CD4-positive, alpha-beta T cell (primary cell): ENCODE measurements around the gene OR5H14. TPM values are rescaled to one million over a fixed set of nuclear protein-coding genes. Genes with fewer than 3 reads are reported as not detected.

ENCODE experiments used
- ATAC-seq: fragments of 200-7000 bp; cut with Tn5 transposase; one replicate; pipeline ENCODE4 v1.10.0; 2022; ENCODE audit warnings: mild to moderate bottlenecking; ENCODE audit not compliant: poor library complexity
- CTCF ChIA-PET: fragments of 350-600 bp; sonication (Branson Sonifier 250); formaldehyde crosslinking; loops from one replicate; lab custom pipeline; 2021; ENCODE audit warnings: antibody characterized with exemption, inconsistent platforms; lab: Charles Lee
- POLR2A ChIA-PET: fragments of 350-600 bp; sonication (Branson Sonifier 250); formaldehyde crosslinking; loops from one replicate; lab custom pipeline; 2021; ENCODE audit warnings: antibody characterized with exemption, inconsistent platforms; lab: Charles Lee
- DNase-seq, 14 experiments: peaks; one replicate each; pipeline ENCODE4 v3.0.0-alpha.2; 2013 to 2020; ENCODE audit warnings: mixed read lengths in 2 of 14
- H3K27ac ChIP-seq, 2 donors: one replicate each; pipeline versions ENCODE4 v1.5.1 to v1.7.0; 2013; ENCODE audit warnings: low read length in 2 of 2, low read depth in 1 of 2, mild to moderate bottlenecking in 1 of 2
- H3K27me3 ChIP-seq, 2 experiments: 1 replicate in 1 of 2; 2 replicates in 1 of 2; pipeline versions ENCODE4 v1.6.1 to v1.7.0; 2013; ENCODE audit warnings: low read length in 2 of 2, control low read depth in 1 of 2, mild to moderate bottlenecking in 1 of 2, moderate library complexity in 1 of 2; ENCODE audit not compliant: insufficient read depth in 2 of 2, control insufficient read depth in 1 of 2
- H3K36me3 ChIP-seq: one replicate; pipeline ENCODE4 v1.6.1; 2013; ENCODE audit warnings: low read length, control low read depth; ENCODE audit not compliant: insufficient read depth
- H3K4me1 ChIP-seq: one replicate; pipeline ENCODE4 v1.6.1; 2013; ENCODE audit warnings: low read length, control low read depth; ENCODE audit not compliant: insufficient read depth
- H3K4me3 ChIP-seq: one replicate; pipeline ENCODE4 v1.5.1; 2013; ENCODE audit warnings: mild to moderate bottlenecking, low read length, moderate library complexity
- H3K9me3 ChIP-seq, 2 experiments: 1 replicate in 1 of 2; 2 replicates in 1 of 2; pipeline versions ENCODE4 v1.6.1 to v1.7.0; 2013; ENCODE audit warnings: low read length in 2 of 2, mild to moderate bottlenecking in 2 of 2, control low read depth in 1 of 2, moderate library complexity in 1 of 2; ENCODE audit not compliant: control insufficient read depth in 1 of 2, insufficient read depth in 1 of 2
- H3K27ac Mint-ChIP-seq: one replicate; pipeline ENCODE4 v1.8.0; 2020; ENCODE audit warnings: mixed read lengths
- H3K27me3 Mint-ChIP-seq: one replicate; pipeline ENCODE4 v1.8.0; 2021; ENCODE audit warnings: mixed read lengths
- H3K36me3 Mint-ChIP-seq: one replicate; pipeline ENCODE4 v1.8.0; 2021; ENCODE audit warnings: low read depth, mixed read lengths
- H3K4me1 Mint-ChIP-seq: one replicate; pipeline ENCODE4 v1.8.0; 2021; ENCODE audit warnings: low read depth, mixed read lengths
- H3K4me3 Mint-ChIP-seq: one replicate; pipeline ENCODE4 v1.8.0; 2020; ENCODE audit warnings: mild to moderate bottlenecking, mixed read lengths
- H3K9me3 Mint-ChIP-seq: one replicate; pipeline ENCODE4 v1.8.0; 2020; ENCODE audit warnings: mixed read lengths
- CTCF ChIP-seq: fragments of 200-600 bp; IDR thresholded peaks from one replicate; pipeline ENCODE4 v1.8.0; 2022; ENCODE audit warnings: antibody characterized with exemption, mild to moderate bottlenecking
- intact Hi-C, 2 experiments: fragments of 100-400 bp; cut with DNase I in 1 of 2; cut with micrococcal nuclease in 1 of 2; formaldehyde crosslinking; loops; one replicate each; pipeline versions ENCODE4 v1.15.1 to v1.9.0; 2023 to 2025; cut with DNase I, micrococcal nuclease
- total RNA-seq, 174 experiments: library from RNA in 2 of 174; stranded (reverse) in 2 of 174; gene quantifications; one replicate each; pipeline ENCODE4 v1.2.3 and lab custom pipeline; 2021 to 2026

The OR5H14 gene
- total RNA-seq, 2 experiments from 2014 or later, result not detected

- DNase-seq (no peak), ATAC-seq (no peak)
- Mint-ChIP-seq H3K27ac (no peak overlapping the region), H3K27me3 (no peaks in the 10 kb centered on the region), H3K4me1 (no peaks in the 10 kb centered on the region), H3K36me3 (no peaks in the 10 kb centered on the region), H3K9me3 (peaks cover 3% of the 10 kb centered on the region), H3K4me3 (no peak overlapping the region)
- no peak for TF ChIP-seq CTCF
- Histone ChIP-seq H3K4me3 (no peak overlapping the region), H3K27ac (no peak overlapping the region), H3K4me1 (no peaks in the 10 kb centered on the region), H3K36me3 (no peaks in the 10 kb centered on the region), H3K27me3 (no peaks in the 10 kb centered on the region), H3K9me3 (no peaks in the 10 kb centered on the region)
- ChIA-PET POLR2A (no interaction called here), CTCF (no interaction called here)
- intact Hi-C loops, result loop anchor here in 1 of 2 experiments (10.0 kb wide), 1 partner anchor 404 kb away; no protein-coding TSS in a partner anchor
Observed at GRCh38 chr3:98180319-98180890, 33.1 kb downstream of the OR5H14 start.

GRCh38 chr3:98182196-98182595, 34.9 kb downstream of the OR5H14 start:
- Histone ChIP-seq H3K27me3 (no peaks in the 10 kb centered on the region), H3K9me3 (no peaks in the 10 kb centered on the region), H3K4me3 (no peak overlapping the region), H3K27ac (no peak overlapping the region), H3K4me1 (no peaks in the 10 kb centered on the region), H3K36me3 (no peaks in the 10 kb centered on the region)
- DNase-seq (no peak), ATAC-seq (no peak)
- no peaks in the 10 kb centered on the region for H3K9me3 Mint-ChIP-seq
- no peaks in the 10 kb centered on the region for H3K4me1 Mint-ChIP-seq
- CTCF ChIA-PET, result no interaction called here
- no peak overlapping the region for H3K4me3 Mint-ChIP-seq
- POLR2A ChIA-PET, result no interaction called here
- H3K36me3 Mint-ChIP-seq, result no peaks in the 10 kb centered on the region
- no peak for TF ChIP-seq CTCF
- H3K27me3 Mint-ChIP-seq, result no peaks in the 10 kb centered on the region
- intact Hi-C loops, result loop anchor here (2.0 to 10.0 kb wide), 2 partner anchors 41 to 403 kb away; no protein-coding TSS in a partner anchor
- H3K27ac Mint-ChIP-seq, result no peak overlapping the region

- ATAC-seq, result no peak
- ChIA-PET POLR2A (no interaction called here), CTCF (no interaction called here)
- no peaks in the 10 kb centered on the region for H3K27me3 Mint-ChIP-seq
- no peak overlapping the region for H3K4me3 Mint-ChIP-seq
- no peaks in the 10 kb centered on the region for H3K9me3 ChIP-seq
- no peak overlapping the region for H3K27ac Mint-ChIP-seq
- no peak for TF ChIP-seq CTCF
- no peaks in the 10 kb centered on the region for H3K36me3 ChIP-seq
- no peaks in the 10 kb centered on the region for H3K9me3 Mint-ChIP-seq
- H3K4me1 Mint-ChIP-seq, result peaks cover 5% of the 10 kb centered on the region
- DNase-seq, result no peak
- intact Hi-C loops, result loop anchor here in 1 of 2 experiments (10.0 kb wide), 1 partner anchor 400 kb away; no protein-coding TSS in a partner anchor
- no peaks in the 10 kb centered on the region for H3K27me3 ChIP-seq
- no peaks in the 10 kb centered on the region for H3K4me1 ChIP-seq
- H3K36me3 Mint-ChIP-seq, result no peaks in the 10 kb centered on the region
- H3K4me3 ChIP-seq, result no peak overlapping the region
- H3K27ac ChIP-seq, result no peak overlapping the region
Observed at GRCh38 chr3:98185180-98185579, 37.9 kb downstream of the OR5H14 start.
